Endodermal cell (in vitro differentiated cells): ENCODE results near the gene DEUP1. TPM values are rescaled to one million over a fixed set of nuclear protein-coding genes. Genes with fewer than 3 reads are reported as not detected.

Experiments
- DNase-seq: peaks from one replicate; pipeline ENCODE4 v3.0.0-alpha.2; 2017
- H3K27ac ChIP-seq: 2 replicates; pipeline ENCODE4 v1.5.1; 2013; ENCODE audit warnings: mild to moderate bottlenecking, low read depth, low read length, moderate library complexity
- H3K27me3 ChIP-seq: 2 replicates; pipeline ENCODE4 v1.6.1; 2013; ENCODE audit warnings: mild to moderate bottlenecking, low read length, moderate library complexity; ENCODE audit not compliant: insufficient read depth, control insufficient read depth, poor library complexity, severe bottlenecking
- H3K36me3 ChIP-seq: 2 replicates; pipeline ENCODE4 v1.7.0; 2013; ENCODE audit warnings: mild to moderate bottlenecking, low read length, moderate library complexity; ENCODE audit not compliant: control insufficient read depth, insufficient read depth
- H3K4me1 ChIP-seq: one replicate; pipeline ENCODE4 v1.7.0; 2013; ENCODE audit warnings: low read length; ENCODE audit not compliant: control insufficient read depth, insufficient read depth
- H3K4me3 ChIP-seq: 2 replicates; pipeline ENCODE4 v1.5.1; 2013; ENCODE audit warnings: mild to moderate bottlenecking, low read length, moderate library complexity
- H3K9ac ChIP-seq: 2 replicates; pipeline ENCODE4 v1.6.1; 2013; ENCODE audit warnings: mild to moderate bottlenecking, low read length, moderate library complexity; ENCODE audit not compliant: poor library complexity, severe bottlenecking; ENCODE audit errors: extremely low read depth
- H3K9me3 ChIP-seq: 2 replicates; pipeline ENCODE4 v1.6.1; 2013; ENCODE audit warnings: mild to moderate bottlenecking, low read length, moderate library complexity; ENCODE audit not compliant: control insufficient read depth
- H3K27ac Mint-ChIP-seq: 2 replicates; pipeline ENCODE4 v1.8.0; 2020; ENCODE audit warnings: mixed read lengths
- H3K27me3 Mint-ChIP-seq: 2 replicates; pipeline ENCODE4 v1.8.0; 2021; ENCODE audit warnings: mild to moderate bottlenecking, mixed read lengths; ENCODE audit not compliant: insufficient read depth
- H3K36me3 Mint-ChIP-seq: 2 replicates; pipeline ENCODE4 v1.8.0; 2020; ENCODE audit warnings: low read depth, mixed read lengths
- H3K4me1 Mint-ChIP-seq: 2 replicates; pipeline ENCODE4 v1.8.0; 2020; ENCODE audit warnings: mixed read lengths
- H3K4me3 Mint-ChIP-seq: 2 replicates; pipeline ENCODE4 v1.8.0; 2020; ENCODE audit warnings: mild to moderate bottlenecking, moderate library complexity, mixed read lengths
- H3K9me3 Mint-ChIP-seq: 2 replicates; pipeline ENCODE4 v1.8.0; 2020; ENCODE audit warnings: mild to moderate bottlenecking, mixed read lengths
- WGBS, 2 experiments: methylation state at CpG; one replicate each; pipeline versions ENCODE4 v1.1.5 to v1.1.7; 2013; ENCODE audit warnings: missing lambda C conversion rate in 2 of 2, mixed read lengths in 1 of 2; ENCODE audit not compliant: insufficient coverage in 1 of 2, insufficient read length in 1 of 2; 5-methylcytosine and 5-hydroxymethylcytosine counted together
- total RNA-seq, 2 donors: library from RNA; stranded (reverse); fragmentation: NEBNext Ultra II Directional in 1 of 2; extraction: Animal tissue kit (Norgen Biotek cat#: 25700) in 1 of 2; gene quantifications; 2 replicates in 1 of 2; 3 replicates in 1 of 2; pipeline ENCODE4 v1.2.1, GENCODE V29; 2021
- TF ChIP-seq, protein P1 (sequence below): fragments of 200-600 bp; sonication (generic); conservative IDR thresholded peaks from 2 replicates; pipeline ENCODE4 v1.5.0; 2021; ENCODE audit warnings: antibody characterized with exemption, mild to moderate bottlenecking

The DEUP1 gene
- total RNA-seq, 2 donors from 2014 or later: 0.29 TPM; not detected in 1

DNA sequence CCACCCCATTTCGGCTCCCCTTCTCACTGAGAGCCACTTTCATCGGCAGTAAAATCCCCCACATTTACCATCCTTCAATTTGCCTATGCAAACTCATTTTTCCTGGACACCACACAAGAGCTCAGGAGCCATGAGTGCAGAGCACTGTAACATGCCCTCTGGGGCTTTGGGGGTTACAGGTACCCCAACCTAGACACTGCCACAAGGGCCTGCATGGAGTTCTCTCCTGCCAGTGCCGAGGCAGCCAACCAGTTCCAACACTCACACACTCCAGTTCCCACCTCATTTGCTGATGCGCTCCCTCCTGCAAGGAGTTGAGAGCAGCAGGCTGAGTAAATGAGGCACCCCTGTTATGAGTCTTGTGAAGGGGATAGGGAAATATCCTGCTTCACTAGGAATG is 136.5 kb downstream of the DEUP1 start:
- no peak overlapping the region for H3K4me3 ChIP-seq
- no peaks in the 10 kb centered on the region for H3K4me1 ChIP-seq
- no peaks in the 10 kb centered on the region for H3K4me1 Mint-ChIP-seq
- H3K36me3 ChIP-seq: no peaks in the 10 kb centered on the region
- no peak overlapping the region for H3K4me3 Mint-ChIP-seq
- no peak overlapping the region for H3K27ac Mint-ChIP-seq
- no peak for DNase-seq
- WGBS, 2 experiments: 98% methylated on average over 4 of the region's 4 CpGs; no CpG with 5 or more reads in 1 of the 2 experiments
- H3K27me3 Mint-ChIP-seq: peaks cover 5% of the 10 kb centered on the region
- no peaks in the 10 kb centered on the region for H3K36me3 Mint-ChIP-seq
- no peaks in the 10 kb centered on the region for H3K9me3 ChIP-seq
- TF ChIP-seq, protein P1, sequence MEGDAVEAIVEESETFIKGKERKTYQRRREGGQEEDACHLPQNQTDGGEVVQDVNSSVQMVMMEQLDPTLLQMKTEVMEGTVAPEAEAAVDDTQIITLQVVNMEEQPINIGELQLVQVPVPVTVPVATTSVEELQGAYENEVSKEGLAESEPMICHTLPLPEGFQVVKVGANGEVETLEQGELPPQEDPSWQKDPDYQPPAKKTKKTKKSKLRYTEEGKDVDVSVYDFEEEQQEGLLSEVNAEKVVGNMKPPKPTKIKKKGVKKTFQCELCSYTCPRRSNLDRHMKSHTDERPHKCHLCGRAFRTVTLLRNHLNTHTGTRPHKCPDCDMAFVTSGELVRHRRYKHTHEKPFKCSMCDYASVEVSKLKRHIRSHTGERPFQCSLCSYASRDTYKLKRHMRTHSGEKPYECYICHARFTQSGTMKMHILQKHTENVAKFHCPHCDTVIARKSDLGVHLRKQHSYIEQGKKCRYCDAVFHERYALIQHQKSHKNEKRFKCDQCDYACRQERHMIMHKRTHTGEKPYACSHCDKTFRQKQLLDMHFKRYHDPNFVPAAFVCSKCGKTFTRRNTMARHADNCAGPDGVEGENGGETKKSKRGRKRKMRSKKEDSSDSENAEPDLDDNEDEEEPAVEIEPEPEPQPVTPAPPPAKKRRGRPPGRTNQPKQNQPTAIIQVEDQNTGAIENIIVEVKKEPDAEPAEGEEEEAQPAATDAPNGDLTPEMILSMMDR: no peak
- no peak overlapping the region for H3K27ac ChIP-seq
- H3K9me3 Mint-ChIP-seq: no peaks in the 10 kb centered on the region
- H3K9ac ChIP-seq: no peak overlapping the region
- H3K27me3 ChIP-seq: no peaks in the 10 kb centered on the region

DNA sequence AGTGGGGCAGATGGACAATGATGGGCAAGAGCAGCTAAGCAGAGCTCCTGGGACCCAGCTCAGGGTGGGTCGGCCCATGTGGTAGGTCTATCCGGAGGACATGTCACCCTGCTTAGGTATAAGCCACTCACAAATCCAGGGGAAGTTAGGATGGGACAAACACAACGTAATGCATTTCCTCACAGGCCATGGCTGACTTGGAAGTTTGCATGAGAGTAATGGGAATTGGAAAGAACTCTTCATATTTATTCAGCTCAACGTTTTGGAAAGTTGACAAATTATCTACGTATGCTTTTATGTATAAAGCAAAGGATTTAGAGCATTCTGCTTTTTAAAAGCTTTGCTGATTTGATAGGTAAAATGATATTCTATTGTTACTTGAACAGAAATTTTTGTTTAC is 137.7 kb downstream of the DEUP1 start:
- H3K27ac Mint-ChIP-seq: no peak overlapping the region

DNA sequence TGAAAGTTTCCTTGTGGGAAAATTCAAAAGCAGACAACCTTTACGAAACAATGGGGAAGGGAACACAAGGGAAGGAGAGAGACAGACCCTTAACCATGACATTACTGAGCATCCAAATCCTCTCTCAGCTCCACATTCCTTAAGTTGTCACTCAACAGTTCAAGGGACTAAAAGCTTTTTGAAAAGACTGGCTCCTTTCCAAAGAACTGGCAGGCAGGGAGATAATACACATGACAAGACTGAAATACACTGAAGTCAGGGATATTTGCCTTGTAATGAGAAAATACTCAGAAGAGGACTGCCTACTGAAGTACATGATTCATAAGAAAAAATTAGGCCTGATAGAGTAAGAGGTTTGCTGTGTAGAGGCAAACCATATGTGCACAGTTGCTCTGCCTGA is 143.6 kb downstream of the DEUP1 start:
- TF ChIP-seq, protein P1: no peak
- no peak for DNase-seq
- 100% methylated on average over 1 of the region's 1 CpG; no CpG with 5 or more reads in 1 of the 2 experiments for WGBS, 2 experiments
- H3K27ac Mint-ChIP-seq: no peak overlapping the region
- H3K27me3 Mint-ChIP-seq: no peaks in the 10 kb centered on the region
- peaks cover 3% of the 10 kb centered on the region for H3K9me3 Mint-ChIP-seq
- Histone ChIP-seq H3K4me3 (no peak overlapping the region), H3K27me3 (no peaks in the 10 kb centered on the region), H3K4me1 (peaks cover 17% of the 10 kb centered on the region), H3K27ac (no peak overlapping the region), H3K9ac (no peak overlapping the region), H3K9me3 (peaks cover 11% of the 10 kb centered on the region), H3K36me3 (no peaks in the 10 kb centered on the region)
- peaks cover 17% of the 10 kb centered on the region for H3K4me1 Mint-ChIP-seq
- H3K4me3 Mint-ChIP-seq: no peak overlapping the region
- H3K36me3 Mint-ChIP-seq: peaks cover 6% of the 10 kb centered on the region

More for the DNA sequence above, 137.7 kb downstream of the DEUP1 start:
- H3K27ac ChIP-seq: no peak overlapping the region
- no peak overlapping the region for H3K4me3 ChIP-seq
- Mint-ChIP-seq H3K4me1 (no peaks in the 10 kb centered on the region), H3K36me3 (no peaks in the 10 kb centered on the region), H3K9me3 (no peaks in the 10 kb centered on the region), H3K27me3 (no peaks in the 10 kb centered on the region), H3K4me3 (no peak overlapping the region)
- DNase-seq: no peak
- no peaks in the 10 kb centered on the region for H3K9me3 ChIP-seq
- 94 to 100% methylated on average over 2 to 5 of the region's 5 CpGs for WGBS, 2 experiments
- H3K9ac ChIP-seq: no peak overlapping the region
- TF ChIP-seq, protein P1: no peak
- H3K4me1 ChIP-seq: no peaks in the 10 kb centered on the region
- no peaks in the 10 kb centered on the region for H3K27me3 ChIP-seq
- no peaks in the 10 kb centered on the region for H3K36me3 ChIP-seq
